Measurements from ENCODE around the gene TBK1.

Gene TBK1

DNA sequence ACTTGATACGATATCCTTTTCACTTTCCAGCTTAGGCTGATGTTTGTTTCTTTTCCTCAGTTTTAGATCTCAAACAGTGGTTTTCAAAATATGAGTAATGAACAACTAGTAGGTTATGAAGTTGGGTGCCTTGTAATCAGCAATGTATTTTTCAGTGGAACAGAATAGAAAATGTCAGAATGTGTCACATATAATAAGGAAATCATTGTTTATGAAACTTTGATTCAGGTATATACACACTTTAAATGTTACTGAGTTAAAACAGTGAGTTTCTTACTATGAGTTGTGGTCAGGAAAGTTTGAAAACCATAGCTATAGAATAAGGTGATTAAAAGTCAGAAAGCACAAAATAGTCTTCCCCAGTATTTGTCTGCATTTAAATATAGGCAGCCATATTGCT is 39.8 kb downstream of the TBK1 start:
- no peak for DNase-seq (ENCODE audit: extremely low read depth, low read depth)
- H3K4me3 ChIP-seq (replicated peaks; ENCODE audit: low read depth, low read length) = no peak overlapping the region
- TF ChIP-seq, protein P1, sequence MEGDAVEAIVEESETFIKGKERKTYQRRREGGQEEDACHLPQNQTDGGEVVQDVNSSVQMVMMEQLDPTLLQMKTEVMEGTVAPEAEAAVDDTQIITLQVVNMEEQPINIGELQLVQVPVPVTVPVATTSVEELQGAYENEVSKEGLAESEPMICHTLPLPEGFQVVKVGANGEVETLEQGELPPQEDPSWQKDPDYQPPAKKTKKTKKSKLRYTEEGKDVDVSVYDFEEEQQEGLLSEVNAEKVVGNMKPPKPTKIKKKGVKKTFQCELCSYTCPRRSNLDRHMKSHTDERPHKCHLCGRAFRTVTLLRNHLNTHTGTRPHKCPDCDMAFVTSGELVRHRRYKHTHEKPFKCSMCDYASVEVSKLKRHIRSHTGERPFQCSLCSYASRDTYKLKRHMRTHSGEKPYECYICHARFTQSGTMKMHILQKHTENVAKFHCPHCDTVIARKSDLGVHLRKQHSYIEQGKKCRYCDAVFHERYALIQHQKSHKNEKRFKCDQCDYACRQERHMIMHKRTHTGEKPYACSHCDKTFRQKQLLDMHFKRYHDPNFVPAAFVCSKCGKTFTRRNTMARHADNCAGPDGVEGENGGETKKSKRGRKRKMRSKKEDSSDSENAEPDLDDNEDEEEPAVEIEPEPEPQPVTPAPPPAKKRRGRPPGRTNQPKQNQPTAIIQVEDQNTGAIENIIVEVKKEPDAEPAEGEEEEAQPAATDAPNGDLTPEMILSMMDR (IDR thresholded peaks at IDR 0.05; ENCODE audit: low read depth, low read length, missing control alignments) = no peak

DNA sequence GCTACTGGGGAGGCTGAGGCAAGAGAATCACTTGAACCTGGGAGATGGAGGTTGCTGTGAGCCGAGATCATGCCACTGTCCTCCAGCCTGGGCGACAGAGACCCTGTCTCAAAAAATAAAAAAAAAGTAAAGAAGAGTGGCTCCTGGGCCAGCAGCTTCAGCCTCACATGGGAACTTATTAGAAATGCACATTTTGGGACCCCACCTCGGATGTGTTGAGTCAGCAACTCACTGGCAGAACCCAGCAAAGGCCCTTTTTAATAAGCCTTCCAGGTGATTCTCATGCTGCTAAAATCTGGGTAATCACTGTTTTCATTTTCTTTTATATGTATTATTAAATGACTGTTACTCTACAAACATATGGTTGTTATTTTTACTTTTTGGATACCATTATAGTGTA is 41.6 kb downstream of the TBK1 start:
- TF ChIP-seq, protein P1 (IDR thresholded peaks at IDR 0.05; ENCODE audit: low read depth, low read length, missing control alignments) = no peak
- DNase-seq (ENCODE audit: extremely low read depth, low read depth) = no peak
- H3K4me3 ChIP-seq (replicated peaks; ENCODE audit: low read depth, low read length) = no peak overlapping the region

DNA sequence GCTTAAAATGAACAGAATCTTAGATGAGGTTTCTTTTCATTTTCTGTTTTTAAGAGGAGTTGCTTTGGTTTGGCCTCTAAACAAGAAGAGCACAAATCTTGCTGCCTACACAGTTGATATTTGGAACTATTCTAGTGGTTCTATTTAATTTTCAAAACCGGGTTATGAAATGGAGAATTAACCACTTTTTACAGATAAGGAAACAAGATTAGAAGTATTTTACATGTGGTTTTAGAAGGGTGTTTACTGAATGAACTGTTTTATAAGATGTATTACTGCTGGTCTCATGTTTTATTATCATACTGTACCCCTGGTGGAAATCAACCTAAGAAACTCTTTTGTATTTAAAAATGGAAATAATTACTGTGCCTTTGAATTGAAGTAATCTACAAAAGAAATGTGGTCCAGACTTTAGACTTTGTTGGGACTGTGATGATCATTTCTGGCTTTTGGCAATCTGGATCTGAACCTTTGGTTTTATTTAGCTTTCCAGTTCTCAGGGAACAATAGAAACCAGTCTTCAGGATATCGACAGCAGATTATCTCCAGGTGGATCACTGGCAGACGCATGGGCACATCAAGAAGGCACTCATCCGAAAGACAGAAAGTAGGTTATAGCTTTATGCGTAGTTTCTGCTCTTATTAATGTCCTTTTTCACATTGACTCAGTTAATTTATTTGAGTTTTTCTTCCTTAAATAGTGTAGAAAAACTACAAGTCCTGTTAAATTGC is 43.2 kb downstream of the TBK1 start:
- TF ChIP-seq, protein P1 (IDR thresholded peaks at IDR 0.05; ENCODE audit: low read depth, low read length, missing control alignments) = no peak

DNA sequence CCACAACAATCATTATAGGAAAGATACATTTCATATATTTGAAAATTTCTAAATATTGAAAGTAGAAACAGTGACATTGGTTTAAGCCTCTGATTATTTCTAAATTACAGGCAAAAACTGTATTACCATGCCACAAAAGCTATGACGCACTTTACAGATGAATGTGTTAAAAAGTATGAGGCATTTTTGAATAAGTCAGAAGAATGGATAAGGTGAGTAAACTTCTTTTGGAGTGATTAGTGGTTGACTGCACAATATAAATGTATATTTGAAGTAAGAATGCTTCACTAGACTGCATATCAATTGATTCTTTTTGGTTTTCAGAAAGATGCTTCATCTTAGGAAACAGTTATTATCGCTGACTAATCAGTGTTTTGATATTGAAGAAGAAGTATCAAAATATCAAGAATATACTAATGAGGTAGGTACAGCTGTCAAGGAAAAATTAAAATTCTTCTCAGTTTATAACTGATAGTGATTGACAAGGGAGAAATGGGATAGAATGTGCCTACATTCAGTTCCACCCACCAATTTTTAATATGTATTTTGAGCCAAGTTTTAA is 45.0 kb downstream of the TBK1 start:
- no peak for DNase-seq (ENCODE audit: extremely low read depth, low read depth)
- no peak overlapping the region for H3K4me3 ChIP-seq (replicated peaks; ENCODE audit: low read depth, low read length)
- TF ChIP-seq, protein P1 (IDR thresholded peaks at IDR 0.05; ENCODE audit: low read depth, low read length, missing control alignments) = no peak

More for the DNA sequence above, 43.2 kb downstream of the TBK1 start:
- no peak for DNase-seq (ENCODE audit: extremely low read depth, low read depth)
- H3K4me3 ChIP-seq (replicated peaks; ENCODE audit: low read depth, low read length) = no peak overlapping the region

DNA sequence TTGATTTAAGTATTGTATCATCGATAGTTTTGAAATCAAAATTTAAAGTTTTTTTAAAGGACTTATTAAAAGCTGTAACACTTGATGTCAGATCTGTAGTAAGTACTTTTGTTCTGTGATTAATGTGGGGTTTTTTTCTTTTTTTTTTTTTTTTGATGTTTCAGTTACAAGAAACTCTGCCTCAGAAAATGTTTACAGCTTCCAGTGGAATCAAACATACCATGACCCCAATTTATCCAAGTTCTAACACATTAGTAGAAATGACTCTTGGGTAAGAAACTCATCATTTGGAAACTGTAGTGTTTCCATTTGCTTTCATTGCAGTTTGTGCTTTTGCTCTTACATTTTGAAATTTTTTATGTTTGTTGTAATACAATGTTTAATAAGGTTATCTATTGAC is 45.6 kb downstream of the TBK1 start:
- TF ChIP-seq, protein P1 (IDR thresholded peaks at IDR 0.05; ENCODE audit: low read depth, low read length, missing control alignments) = no peak
- no peak for DNase-seq (ENCODE audit: extremely low read depth, low read depth)
- no peak overlapping the region for H3K4me3 ChIP-seq (replicated peaks; ENCODE audit: low read depth, low read length)

DNA sequence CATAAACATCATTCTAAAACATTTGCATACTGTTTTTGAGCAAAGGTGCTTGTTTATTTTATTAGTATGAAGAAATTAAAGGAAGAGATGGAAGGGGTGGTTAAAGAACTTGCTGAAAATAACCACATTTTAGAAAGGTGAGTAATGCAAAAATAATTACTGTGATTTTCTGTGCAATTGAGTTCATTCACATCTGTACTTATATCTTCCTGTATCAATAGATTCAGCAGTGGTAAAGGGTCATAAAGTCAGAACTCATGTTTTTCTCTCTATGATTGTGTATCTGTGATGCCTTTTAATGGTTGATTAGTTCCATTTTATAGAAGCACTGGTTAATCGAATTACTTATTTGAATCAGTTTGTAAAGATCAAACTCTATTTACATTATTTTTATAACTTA is 46.0 kb downstream of the TBK1 start:
- TF ChIP-seq, protein P1 (IDR thresholded peaks at IDR 0.05; ENCODE audit: low read depth, low read length, missing control alignments) = no peak

More for the DNA sequence above, 46.0 kb downstream of the TBK1 start:
- H3K4me3 ChIP-seq (replicated peaks; ENCODE audit: low read depth, low read length) = no peak overlapping the region
- no peak for DNase-seq (ENCODE audit: extremely low read depth, low read depth)

All from HFF-Myc (cell line).